ENCODE data around the gene MRPL14.
A peak's percentile ranks its signal among the peaks of the same experiment; 100 is the strongest.

GRCh38 chr6:44113414-44113813, 13.8 kb downstream of the MRPL14 start:
- TF ChIP-seq, protein P1, sequence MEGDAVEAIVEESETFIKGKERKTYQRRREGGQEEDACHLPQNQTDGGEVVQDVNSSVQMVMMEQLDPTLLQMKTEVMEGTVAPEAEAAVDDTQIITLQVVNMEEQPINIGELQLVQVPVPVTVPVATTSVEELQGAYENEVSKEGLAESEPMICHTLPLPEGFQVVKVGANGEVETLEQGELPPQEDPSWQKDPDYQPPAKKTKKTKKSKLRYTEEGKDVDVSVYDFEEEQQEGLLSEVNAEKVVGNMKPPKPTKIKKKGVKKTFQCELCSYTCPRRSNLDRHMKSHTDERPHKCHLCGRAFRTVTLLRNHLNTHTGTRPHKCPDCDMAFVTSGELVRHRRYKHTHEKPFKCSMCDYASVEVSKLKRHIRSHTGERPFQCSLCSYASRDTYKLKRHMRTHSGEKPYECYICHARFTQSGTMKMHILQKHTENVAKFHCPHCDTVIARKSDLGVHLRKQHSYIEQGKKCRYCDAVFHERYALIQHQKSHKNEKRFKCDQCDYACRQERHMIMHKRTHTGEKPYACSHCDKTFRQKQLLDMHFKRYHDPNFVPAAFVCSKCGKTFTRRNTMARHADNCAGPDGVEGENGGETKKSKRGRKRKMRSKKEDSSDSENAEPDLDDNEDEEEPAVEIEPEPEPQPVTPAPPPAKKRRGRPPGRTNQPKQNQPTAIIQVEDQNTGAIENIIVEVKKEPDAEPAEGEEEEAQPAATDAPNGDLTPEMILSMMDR (IDR thresholded peaks at IDR 0.05 in 2 of 3, conservative IDR thresholded peaks at IDR 0.05 in 1 of 3; ENCODE audit: insufficient read depth in 2 of 3, low read depth in 1 of 3, low read length in 3 of 3), result peak; percentile 21 to 44 (median 28); a peak in 3 of 6 replicates
- TF ChIP-seq ILF3 (IDR thresholded peaks at IDR 0.05; ENCODE audit: borderline replicate concordance), result no peak
- no peak for TF ChIP-seq CHD4 (IDR thresholded peaks at IDR 0.05; ENCODE audit: insufficient read depth, insufficient replicate concordance, low read depth, low read length, poor library complexity, severe bottlenecking)
- no peak for TF ChIP-seq E2F6 (IDR thresholded peaks at IDR 0.05; ENCODE audit: borderline replicate concordance in 1 of 2, extremely low read depth in 1 of 2, insufficient read depth in 1 of 2, insufficient read length in 1 of 2, low read depth in 1 of 2, low read length in 1 of 2, poor library complexity in 1 of 2, severe bottlenecking in 1 of 2)
- no peak for TF ChIP-seq KLF1 (tag; IDR thresholded peaks at IDR 0.05)
- TF ChIP-seq PHTF2 (CRISPR knock-in tag; IDR thresholded peaks at IDR 0.05), result no peak
- TF ChIP-seq ZNF586 (CRISPR knock-in tag; conservative IDR thresholded peaks at IDR 0.05), result no peak
- TF ChIP-seq ZNF274 (IDR thresholded peaks at IDR 0.05; ENCODE audit: borderline replicate concordance, low read depth, low read length), result no peak
- no peak for TF ChIP-seq NRF1 (conservative IDR thresholded peaks at IDR 0.05 in 1 of 2, IDR thresholded peaks at IDR 0.05 in 1 of 2)
- no peak for TF ChIP-seq POLR2AphosphoS5 (IDR thresholded peaks at IDR 0.05; ENCODE audit: control insufficient read depth, insufficient read depth, low read depth, low read length)
- no peak for TF ChIP-seq ZNF780A (CRISPR knock-in tag; IDR thresholded peaks at IDR 0.05)

Measured in K562 (cell line).